GM12878 (cell line): ENCODE data around the gene LRRN4CL. TPM values are rescaled to one million over a fixed set of nuclear protein-coding genes. Genes with fewer than 3 reads are reported as not detected.

Source experiments
- CBX5 ChIP-seq: sonication (generic); IDR thresholded peaks from 2 replicates; pipeline ENCODE4 v1.6.1; 2016; ENCODE audit warnings: low read depth, moderate library complexity, mild to moderate bottlenecking, inconsistent platforms
- CHD2 ChIP-seq: IDR thresholded peaks from 2 replicates; pipeline ENCODE4 v1.6.1; 2011; ENCODE audit warnings: low read depth, low read length, improper control_type of control experiment, borderline replicate concordance
- CREB1 ChIP-seq: IDR thresholded peaks from 2 replicates; pipeline ENCODE4 v1.6.1; 2012; ENCODE audit warnings: low read depth, mild to moderate bottlenecking, inconsistent platforms
- EED ChIP-seq: sonication (generic); IDR thresholded peaks from 2 replicates; pipeline ENCODE4 v1.6.1; 2016; ENCODE audit warnings: antibody characterized with exemption, low read depth
- EGR1 ChIP-seq, 2 experiments: IDR thresholded peaks; 1 replicate in 1 of 2; 2 replicates in 1 of 2; pipeline ENCODE4 v1.6.1; 2011 to 2012; ENCODE audit warnings: low read depth in 2 of 2, low read length in 2 of 2, borderline replicate concordance in 1 of 2, mild to moderate bottlenecking in 1 of 2, moderate library complexity in 1 of 2
- HCFC1 ChIP-seq: fragments of 150-350 bp; IDR thresholded peaks from 2 replicates; pipeline ENCODE4 v1.6.1; 2014; ENCODE audit warnings: low read length
- HDAC6 ChIP-seq: fragments of 200-600 bp; sonication (generic); IDR thresholded peaks from one replicate; pipeline ENCODE4 v1.8.0; 2017; ENCODE audit warnings: antibody characterized with exemption; ENCODE audit not compliant: unreplicated experiment
- IKZF1 ChIP-seq: fragments of 450-650 bp; conservative IDR thresholded peaks from 2 replicates; pipeline ENCODE4 v1.6.1; 2017; ENCODE audit warnings: antibody characterized with exemption, mild to moderate bottlenecking
- JUND ChIP-seq: IDR thresholded peaks from 2 replicates; pipeline ENCODE4 v1.6.1; 2012; ENCODE audit warnings: low read depth, mild to moderate bottlenecking, low read length, improper control_type of control experiment, moderate library complexity
- MTA3 ChIP-seq: IDR thresholded peaks from 2 replicates; pipeline ENCODE4 v1.6.1; 2012; ENCODE audit warnings: low read length, inconsistent platforms, borderline replicate concordance
- NFYB ChIP-seq: IDR thresholded peaks from 2 replicates; pipeline ENCODE4 v1.6.1; 2011; ENCODE audit warnings: low read depth, mild to moderate bottlenecking, low read length, improper control_type of control experiment, moderate library complexity; ENCODE audit not compliant: insufficient read depth
- POU2F2 ChIP-seq: IDR thresholded peaks from 3 replicates; pipeline ENCODE4 v1.6.1; 2011; ENCODE audit warnings: low read depth, mild to moderate bottlenecking, low read length, borderline replicate concordance
- RELA ChIP-seq: fragments of 450-650 bp; IDR thresholded peaks from 2 replicates; pipeline ENCODE4 v1.8.0; 2014; ENCODE audit warnings: borderline replicate concordance; ENCODE audit not compliant: partially characterized antibody
- SIN3A ChIP-seq: IDR thresholded peaks from 2 replicates; pipeline ENCODE4 v1.6.1; 2012; ENCODE audit warnings: low read depth, low read length, improper control_type of control experiment
- SMAD5 ChIP-seq: IDR thresholded peaks from 2 replicates; pipeline ENCODE4 v1.6.1; 2016; ENCODE audit warnings: antibody characterized with exemption, low read depth
- TCF3 ChIP-seq: IDR thresholded peaks from 2 replicates; pipeline ENCODE4 v1.6.1; 2012; ENCODE audit warnings: low read depth, mild to moderate bottlenecking, low read length, borderline replicate concordance; ENCODE audit not compliant: insufficient read depth
- ZBTB40 ChIP-seq: fragments of 450-650 bp; IDR thresholded peaks from 2 replicates; pipeline ENCODE4 v1.6.1; 2016; ENCODE audit warnings: mild to moderate bottlenecking, moderate library complexity, borderline replicate concordance
- ZNF207 ChIP-seq: fragments of 450-650 bp; IDR thresholded peaks from 2 replicates; pipeline ENCODE4 v1.6.1; 2014; ENCODE audit warnings: antibody characterized with exemption, mild to moderate bottlenecking, borderline replicate concordance
- ZNF687 ChIP-seq: fragments of 450-650 bp; IDR thresholded peaks from 2 replicates; pipeline ENCODE4 v1.6.1; 2017; ENCODE audit warnings: mild to moderate bottlenecking, moderate library complexity
- polyA plus RNA-seq, 11 experiments: library from polyadenylated mRNA; depleted of rRNA in 4 of 11; unstranded in 6 of 11; stranded (reverse) in 5 of 11; fragments of >200 nt; fragmentation: Nextera tagmentation in 4 of 11; fragmentation: Illumina TruSeq in 1 of 11; extraction: Ambion mirVana in 4 of 11; extraction: Trizol in 1 of 11; gene quantifications; 1 replicate in 1 of 11; 2 replicates in 10 of 11; pipeline versions ENCODE4 v1.2.1 to v1.2.3, GENCODE V29; 2011 to 2016; ENCODE audit warnings: inconsistent platforms in 2 of 11, missing spikeins in 2 of 11, low read depth in 1 of 11
- total RNA-seq, 4 experiments: library from RNA; depleted of rRNA in 3 of 4; stranded (reverse); fragments of >200 nt in 3 of 4; fragmentation: Illumina TruSeq in 1 of 4; extraction: Trizol in 1 of 4; gene quantifications; 2 replicates each; pipeline versions ENCODE4 v1.2.1 to v1.2.3, GENCODE V29; 2013 to 2021
- TF ChIP-seq, protein P1 (sequence below): fragments of 450-650 bp; IDR thresholded peaks from 2 replicates; pipeline ENCODE4 v1.6.1; 2016; ENCODE audit warnings: mild to moderate bottlenecking

The LRRN4CL gene
- total and polyA plus RNA-seq, 10 of the 15 experiments (the other 5 are each of a cell fraction or from before 2014, with no cell fraction given) = 0.01 to 0.06 TPM; not detected in 8

DNA sequence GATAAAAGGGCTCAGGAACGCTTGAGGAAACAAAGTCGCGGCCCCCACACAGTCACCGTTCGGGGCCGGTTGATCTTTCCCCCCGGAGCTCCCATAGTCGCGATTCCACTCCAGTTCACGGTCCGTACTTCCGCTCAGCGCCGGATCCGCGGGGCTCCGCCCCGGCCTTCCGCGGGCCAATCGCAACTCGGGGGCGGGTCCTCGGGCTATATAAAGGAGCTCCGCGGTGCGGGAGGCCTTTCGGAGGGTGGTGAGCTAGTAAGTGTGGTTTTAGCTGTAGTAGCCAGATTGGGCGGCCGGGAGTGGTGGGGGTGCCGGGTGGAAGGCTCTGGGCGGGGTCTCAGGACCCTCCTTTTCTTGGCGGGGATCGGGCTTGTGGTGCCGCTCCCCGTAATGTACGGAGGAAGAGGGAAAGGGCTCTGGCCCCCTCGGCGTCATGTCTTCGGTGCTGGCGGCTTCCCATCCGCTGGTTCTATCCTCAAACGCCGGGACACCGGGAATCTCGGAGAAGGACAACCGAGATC is 24.2 kb downstream of the LRRN4CL start, which contains the start of the genes C11orf98 and CSKMT (continued):
- TF ChIP-seq ZBTB40 = peak; percentile 82; the same call in 1 of the 2 replicates
- TF ChIP-seq HCFC1 = peak; percentile 30; the same call in 1 of the 2 replicates
- TF ChIP-seq SMAD5 = peak; percentile 99
- peak; percentile 98 for TF ChIP-seq POU2F2
- TF ChIP-seq ZNF207 = peak; percentile 26; the same call in 1 of the 2 replicates
- TF ChIP-seq EGR1 (IDR thresholded peaks at IDR 0.05; ENCODE audit: borderline replicate concordance in 1 of 2, low read depth in 2 of 2, low read length in 2 of 2) = peak in 1 of 2 experiments; percentile 36; a peak in 1 of 3 replicates
- peak; percentile 95 for TF ChIP-seq TCF3
- no peak for TF ChIP-seq CHD2
- TF ChIP-seq HDAC6 = peak; percentile 97
- peak; percentile 59; the same call in 1 of the 2 replicates for TF ChIP-seq CBX5
- TF ChIP-seq, protein P1, sequence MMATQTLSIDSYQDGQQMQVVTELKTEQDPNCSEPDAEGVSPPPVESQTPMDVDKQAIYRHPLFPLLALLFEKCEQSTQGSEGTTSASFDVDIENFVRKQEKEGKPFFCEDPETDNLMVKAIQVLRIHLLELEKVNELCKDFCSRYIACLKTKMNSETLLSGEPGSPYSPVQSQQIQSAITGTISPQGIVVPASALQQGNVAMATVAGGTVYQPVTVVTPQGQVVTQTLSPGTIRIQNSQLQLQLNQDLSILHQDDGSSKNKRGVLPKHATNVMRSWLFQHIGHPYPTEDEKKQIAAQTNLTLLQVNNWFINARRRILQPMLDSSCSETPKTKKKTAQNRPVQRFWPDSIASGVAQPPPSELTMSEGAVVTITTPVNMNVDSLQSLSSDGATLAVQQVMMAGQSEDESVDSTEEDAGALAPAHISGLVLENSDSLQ = no peak
- 0 out of 2 replicates have a peak, but pooled peaks have one; percentile 36 for TF ChIP-seq EED
- TF ChIP-seq CREB1 = peak; percentile 25; the same call in 1 of the 2 replicates
- peak; percentile 91 for TF ChIP-seq NFYB
- peak; percentile 35 for TF ChIP-seq RELA
- no peak for TF ChIP-seq JUND
- TF ChIP-seq ZNF687 = peak; percentile 92
- TF ChIP-seq IKZF1 = peak; percentile 66
- TF ChIP-seq SIN3A = peak; percentile 84; the same call in 1 of the 2 replicates
- TF ChIP-seq MTA3 = peak; percentile 71; the same call in 1 of the 2 replicates
